ENCODE data around the gene NSUN6.

DNA sequence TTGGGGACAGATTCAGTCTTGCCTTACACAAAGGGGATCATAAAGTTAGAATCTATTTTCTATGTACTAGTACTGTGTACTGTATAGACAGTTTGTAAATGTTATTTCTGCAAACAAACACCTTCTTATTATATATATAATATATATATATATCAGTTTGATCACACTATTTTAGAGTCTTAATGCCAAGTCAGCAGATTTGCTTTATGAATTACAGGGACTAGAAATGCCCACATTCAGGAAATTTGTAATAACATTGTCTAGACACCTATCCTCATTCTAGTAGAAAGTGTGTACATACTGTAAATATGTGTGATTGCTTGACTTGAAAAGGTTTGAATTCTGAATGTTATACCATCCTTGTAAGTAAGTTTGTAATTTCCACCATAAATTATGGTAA lies 111.2 kb downstream of the NSUN6 start:
- TF ChIP-seq EZH2 (IDR thresholded peaks at IDR 0.05; ENCODE audit: low read length) = no peak
- TF ChIP-seq, protein P1, sequence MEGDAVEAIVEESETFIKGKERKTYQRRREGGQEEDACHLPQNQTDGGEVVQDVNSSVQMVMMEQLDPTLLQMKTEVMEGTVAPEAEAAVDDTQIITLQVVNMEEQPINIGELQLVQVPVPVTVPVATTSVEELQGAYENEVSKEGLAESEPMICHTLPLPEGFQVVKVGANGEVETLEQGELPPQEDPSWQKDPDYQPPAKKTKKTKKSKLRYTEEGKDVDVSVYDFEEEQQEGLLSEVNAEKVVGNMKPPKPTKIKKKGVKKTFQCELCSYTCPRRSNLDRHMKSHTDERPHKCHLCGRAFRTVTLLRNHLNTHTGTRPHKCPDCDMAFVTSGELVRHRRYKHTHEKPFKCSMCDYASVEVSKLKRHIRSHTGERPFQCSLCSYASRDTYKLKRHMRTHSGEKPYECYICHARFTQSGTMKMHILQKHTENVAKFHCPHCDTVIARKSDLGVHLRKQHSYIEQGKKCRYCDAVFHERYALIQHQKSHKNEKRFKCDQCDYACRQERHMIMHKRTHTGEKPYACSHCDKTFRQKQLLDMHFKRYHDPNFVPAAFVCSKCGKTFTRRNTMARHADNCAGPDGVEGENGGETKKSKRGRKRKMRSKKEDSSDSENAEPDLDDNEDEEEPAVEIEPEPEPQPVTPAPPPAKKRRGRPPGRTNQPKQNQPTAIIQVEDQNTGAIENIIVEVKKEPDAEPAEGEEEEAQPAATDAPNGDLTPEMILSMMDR (optimal IDR thresholded peaks at IDR 0.05 in 1 of 3, IDR thresholded peaks at IDR 0.05 in 1 of 3, conservative IDR thresholded peaks at IDR 0.05 in 1 of 3; ENCODE audit: extremely low read depth in 1 of 3, insufficient read depth in 2 of 3, low read length in 3 of 3) = no peak
